SK-N-SH treated with all-trans-retinoic acid at 6 μM for 48 hours (cell line): Measurements from ENCODE around the gene SFXN1.

Source experiments
- ATAC-seq: fragments of 200-7000 bp; cut with Tn5 transposase; 3 replicates; pipeline ENCODE4 v1.9.1; 2020; ENCODE audit warnings: mild to moderate bottlenecking, moderate library complexity
- ARNTL ChIP-seq: fragments of 450-650 bp; formaldehyde crosslinking; IDR thresholded peaks from 2 replicates; pipeline ENCODE4 v1.5.0; 2020; ENCODE audit warnings: low read depth, mild to moderate bottlenecking, moderate library complexity, borderline replicate concordance
- BACH2 ChIP-seq: fragments of 250-450 bp; sonication (Bioruptor Pico); IDR thresholded peaks from 2 replicates; pipeline ENCODE4 v1.9.0; 2021; ENCODE audit warnings: mild to moderate bottlenecking, borderline replicate concordance
- CSDC2 ChIP-seq: fragments of 250-450 bp; sonication (Bioruptor Pico); IDR thresholded peaks from 2 replicates; pipeline ENCODE4 v1.5.0; 2020; ENCODE audit warnings: mild to moderate bottlenecking, moderate library complexity
- CSRNP3 ChIP-seq: fragments of 250-450 bp; sonication (Bioruptor Pico); IDR thresholded peaks from 2 replicates; pipeline ENCODE4 v1.5.1; 2021; ENCODE audit warnings: mild to moderate bottlenecking, moderate library complexity
- ESRRG ChIP-seq: fragments of 250-450 bp; sonication (Bioruptor Pico); IDR thresholded peaks from 2 replicates; pipeline ENCODE4 v1.6.1; 2021; ENCODE audit warnings: mild to moderate bottlenecking
- GLIS3 ChIP-seq: fragments of 250-450 bp; sonication (Bioruptor Pico); IDR thresholded peaks from 2 replicates; pipeline ENCODE4 v1.5.0; 2020; ENCODE audit warnings: mild to moderate bottlenecking, moderate library complexity
- ISL1 ChIP-seq: fragments of 250-450 bp; sonication (Bioruptor Pico); IDR thresholded peaks from 2 replicates; pipeline ENCODE4 v2.1.2; 2022; ENCODE audit warnings: mild to moderate bottlenecking, moderate library complexity
- OSR1 ChIP-seq: fragments of 250-450 bp; sonication (Bioruptor Pico); IDR thresholded peaks from 2 replicates; pipeline ENCODE4 v1.8.0; 2022; ENCODE audit warnings: moderate library complexity, mild to moderate bottlenecking, inconsistent platforms
- PATZ1 ChIP-seq: fragments of 250-450 bp; sonication (Bioruptor Pico); IDR thresholded peaks from 2 replicates; pipeline ENCODE4 v1.8.0; 2020; ENCODE audit warnings: mild to moderate bottlenecking, moderate library complexity, borderline replicate concordance
- RARB ChIP-seq: fragments of 250-450 bp; sonication (Bioruptor Pico); IDR thresholded peaks from 2 replicates; pipeline ENCODE4 v1.8.0; 2021; ENCODE audit warnings: mild to moderate bottlenecking, moderate library complexity
- SNAI2 ChIP-seq: fragments of 250-450 bp; sonication (Bioruptor Pico); IDR thresholded peaks from 2 replicates; pipeline ENCODE4 v1.5.0; 2020; ENCODE audit warnings: mild to moderate bottlenecking, moderate library complexity
- TCF4 ChIP-seq: fragments of 250-450 bp; sonication (Bioruptor Pico); IDR thresholded peaks from 2 replicates; pipeline ENCODE4 v1.8.0; 2021; ENCODE audit warnings: mild to moderate bottlenecking, moderate library complexity, borderline replicate concordance
- ZC3H10 ChIP-seq: fragments of 250-450 bp; sonication (Bioruptor Pico); IDR thresholded peaks from 2 replicates; pipeline ENCODE4 v1.5.1; 2021; ENCODE audit warnings: mild to moderate bottlenecking, moderate library complexity
- ZFP3 ChIP-seq: fragments of 250-450 bp; sonication (Bioruptor Pico); IDR thresholded peaks from 2 replicates; pipeline ENCODE4 v1.5.0; 2020; ENCODE audit warnings: mild to moderate bottlenecking, moderate library complexity
- ZFP30 ChIP-seq: fragments of 450-650 bp; formaldehyde crosslinking; IDR thresholded peaks from 2 replicates; pipeline ENCODE4 v1.5.0; 2022; ENCODE audit warnings: mild to moderate bottlenecking, moderate library complexity
- ZNF565 ChIP-seq: fragments of 450-650 bp; formaldehyde crosslinking; conservative IDR thresholded peaks from 2 replicates; pipeline ENCODE4 v1.5.0; 2020; ENCODE audit warnings: low read depth, mild to moderate bottlenecking, moderate library complexity
- ZNF70 ChIP-seq: fragments of 450-650 bp; formaldehyde crosslinking; IDR thresholded peaks from 2 replicates; pipeline ENCODE4 v1.5.0; 2020; ENCODE audit warnings: mild to moderate bottlenecking, moderate library complexity
- ZNF8 ChIP-seq: fragments of 450-650 bp; formaldehyde crosslinking; IDR thresholded peaks from 2 replicates; pipeline ENCODE4 v1.5.0; 2020; ENCODE audit warnings: mild to moderate bottlenecking, moderate library complexity
- TF ChIP-seq, protein P1 (sequence below): fragments of 250-450 bp; sonication (Bioruptor Pico); IDR thresholded peaks from 2 replicates; pipeline ENCODE4 v1.8.0; 2021; ENCODE audit warnings: low read depth, mild to moderate bottlenecking, moderate library complexity, borderline replicate concordance
- TF ChIP-seq, protein P2 (sequence below): fragments of 250-450 bp; sonication (Bioruptor Pico); IDR thresholded peaks from 2 replicates; pipeline ENCODE4 v1.5.1; 2020; ENCODE audit warnings: low read depth, mild to moderate bottlenecking, moderate library complexity
- TF ChIP-seq, protein P3 (sequence below): fragments of 250-450 bp; sonication (Bioruptor Pico); IDR thresholded peaks from 2 replicates; pipeline ENCODE4 v1.5.0; 2020; ENCODE audit warnings: mild to moderate bottlenecking, moderate library complexity

The SFXN1 gene

DNA sequence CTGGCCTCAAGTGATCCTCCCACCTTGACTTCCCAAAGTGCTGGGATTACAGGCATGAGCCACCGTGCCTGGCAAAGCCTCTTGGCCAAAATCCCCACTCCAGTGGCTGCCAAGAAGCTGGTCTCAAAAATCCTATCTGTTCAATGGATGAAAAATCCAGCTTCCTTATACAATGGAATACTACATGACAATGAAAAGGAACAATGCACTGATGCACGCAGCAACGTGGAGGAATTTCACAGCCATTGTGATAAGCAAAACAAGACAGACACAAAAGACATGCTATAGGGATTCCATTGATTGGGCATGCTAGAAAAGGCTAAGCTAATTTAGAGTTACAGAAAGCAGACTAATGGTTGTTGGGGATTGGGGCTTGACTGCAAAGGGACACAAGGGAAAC is 13.1 kb upstream of the SFXN1 start:
- ATAC-seq: no peak
- TF ChIP-seq ZFP30 (no peak), ESRRG (CRISPR knock-in tag) (no peak), BACH2 (CRISPR knock-in tag) (no peak), PATZ1 (CRISPR knock-in tag) (no peak), OSR1 (no peak), ISL1 (no peak), ZFP3 (no peak), CSRNP3 (CRISPR knock-in tag) (no peak), ZNF8 (CRISPR knock-in tag) (no peak), RARB (CRISPR knock-in tag) (no peak), ZC3H10 (CRISPR knock-in tag) (no peak), ARNTL (CRISPR knock-in tag) (no peak), SNAI2 (no peak), ZNF70 (CRISPR knock-in tag) (no peak), ZNF565 (CRISPR knock-in tag) (no peak), CSDC2 (no peak)
- TF ChIP-seq, protein P1, sequence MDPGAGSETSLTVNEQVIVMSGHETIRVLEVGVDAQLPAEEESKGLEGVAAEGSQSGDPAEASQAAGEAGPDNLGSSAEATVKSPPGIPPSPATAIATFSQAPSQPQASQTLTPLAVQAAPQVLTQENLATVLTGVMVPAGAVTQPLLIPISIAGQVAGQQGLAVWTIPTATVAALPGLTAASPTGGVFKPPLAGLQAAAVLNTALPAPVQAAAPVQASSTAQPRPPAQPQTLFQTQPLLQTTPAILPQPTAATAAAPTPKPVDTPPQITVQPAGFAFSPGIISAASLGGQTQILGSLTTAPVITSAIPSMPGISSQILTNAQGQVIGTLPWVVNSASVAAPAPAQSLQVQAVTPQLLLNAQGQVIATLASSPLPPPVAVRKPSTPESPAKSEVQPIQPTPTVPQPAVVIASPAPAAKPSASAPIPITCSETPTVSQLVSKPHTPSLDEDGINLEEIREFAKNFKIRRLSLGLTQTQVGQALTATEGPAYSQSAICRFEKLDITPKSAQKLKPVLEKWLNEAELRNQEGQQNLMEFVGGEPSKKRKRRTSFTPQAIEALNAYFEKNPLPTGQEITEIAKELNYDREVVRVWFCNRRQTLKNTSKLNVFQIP (CRISPR knock-in tag): no peak
- TF ChIP-seq, protein P2, sequence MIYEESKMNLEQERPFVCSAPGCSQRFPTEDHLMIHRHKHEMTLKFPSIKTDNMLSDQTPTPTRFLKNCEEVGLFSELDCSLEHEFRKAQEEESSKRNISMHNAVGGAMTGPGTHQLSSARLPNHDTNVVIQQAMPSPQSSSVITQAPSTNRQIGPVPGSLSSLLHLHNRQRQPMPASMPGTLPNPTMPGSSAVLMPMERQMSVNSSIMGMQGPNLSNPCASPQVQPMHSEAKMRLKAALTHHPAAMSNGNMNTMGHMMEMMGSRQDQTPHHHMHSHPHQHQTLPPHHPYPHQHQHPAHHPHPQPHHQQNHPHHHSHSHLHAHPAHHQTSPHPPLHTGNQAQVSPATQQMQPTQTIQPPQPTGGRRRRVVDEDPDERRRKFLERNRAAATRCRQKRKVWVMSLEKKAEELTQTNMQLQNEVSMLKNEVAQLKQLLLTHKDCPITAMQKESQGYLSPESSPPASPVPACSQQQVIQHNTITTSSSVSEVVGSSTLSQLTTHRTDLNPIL: no peak
- TF ChIP-seq, protein P3, sequence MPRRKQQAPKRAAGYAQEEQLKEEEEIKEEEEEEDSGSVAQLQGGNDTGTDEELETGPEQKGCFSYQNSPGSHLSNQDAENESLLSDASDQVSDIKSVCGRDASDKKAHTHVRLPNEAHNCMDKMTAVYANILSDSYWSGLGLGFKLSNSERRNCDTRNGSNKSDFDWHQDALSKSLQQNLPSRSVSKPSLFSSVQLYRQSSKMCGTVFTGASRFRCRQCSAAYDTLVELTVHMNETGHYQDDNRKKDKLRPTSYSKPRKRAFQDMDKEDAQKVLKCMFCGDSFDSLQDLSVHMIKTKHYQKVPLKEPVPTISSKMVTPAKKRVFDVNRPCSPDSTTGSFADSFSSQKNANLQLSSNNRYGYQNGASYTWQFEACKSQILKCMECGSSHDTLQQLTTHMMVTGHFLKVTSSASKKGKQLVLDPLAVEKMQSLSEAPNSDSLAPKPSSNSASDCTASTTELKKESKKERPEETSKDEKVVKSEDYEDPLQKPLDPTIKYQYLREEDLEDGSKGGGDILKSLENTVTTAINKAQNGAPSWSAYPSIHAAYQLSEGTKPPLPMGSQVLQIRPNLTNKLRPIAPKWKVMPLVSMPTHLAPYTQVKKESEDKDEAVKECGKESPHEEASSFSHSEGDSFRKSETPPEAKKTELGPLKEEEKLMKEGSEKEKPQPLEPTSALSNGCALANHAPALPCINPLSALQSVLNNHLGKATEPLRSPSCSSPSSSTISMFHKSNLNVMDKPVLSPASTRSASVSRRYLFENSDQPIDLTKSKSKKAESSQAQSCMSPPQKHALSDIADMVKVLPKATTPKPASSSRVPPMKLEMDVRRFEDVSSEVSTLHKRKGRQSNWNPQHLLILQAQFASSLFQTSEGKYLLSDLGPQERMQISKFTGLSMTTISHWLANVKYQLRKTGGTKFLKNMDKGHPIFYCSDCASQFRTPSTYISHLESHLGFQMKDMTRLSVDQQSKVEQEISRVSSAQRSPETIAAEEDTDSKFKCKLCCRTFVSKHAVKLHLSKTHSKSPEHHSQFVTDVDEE (CRISPR knock-in tag): no peak

DNA sequence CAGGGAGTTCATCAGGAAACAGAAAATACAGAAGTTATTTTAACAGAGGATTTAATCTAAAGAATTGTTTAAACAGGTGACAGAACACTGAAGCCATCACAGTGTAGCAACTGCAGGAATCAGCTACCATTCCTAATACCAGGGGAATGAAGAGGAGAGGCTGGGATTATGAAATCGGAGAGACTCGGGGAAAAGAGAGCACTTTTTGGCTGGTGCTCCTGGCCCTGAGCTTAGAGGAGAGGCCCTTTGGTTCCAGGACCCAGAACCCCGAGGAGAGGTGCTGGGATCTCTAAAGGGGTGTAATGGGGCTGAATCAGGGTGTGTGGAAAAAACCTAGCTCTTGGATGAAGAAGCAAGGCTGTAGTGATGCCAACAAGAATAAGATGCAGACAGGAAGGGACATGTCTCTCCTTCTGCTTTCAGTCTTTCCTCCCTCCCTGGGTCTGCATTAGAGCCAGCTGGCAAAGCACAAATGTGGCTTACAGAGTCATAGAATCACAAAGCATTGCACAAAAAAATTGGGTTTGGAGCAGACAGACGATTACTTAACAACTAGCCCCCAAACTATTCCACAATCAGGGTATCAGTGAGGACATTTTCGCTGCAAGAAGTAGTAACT is 11.6 kb upstream of the SFXN1 start:
- ATAC-seq: no peak
- no peak for TF ChIP-seq SNAI2
- TF ChIP-seq TCF4 (CRISPR knock-in tag): no peak
- TF ChIP-seq, protein P3 (CRISPR knock-in tag): no peak
- TF ChIP-seq ESRRG (CRISPR knock-in tag): no peak
- TF ChIP-seq ZNF70 (CRISPR knock-in tag): no peak
- TF ChIP-seq PATZ1 (CRISPR knock-in tag): no peak
- no peak for TF ChIP-seq BACH2 (CRISPR knock-in tag)
- TF ChIP-seq RARB (CRISPR knock-in tag): no peak
- TF ChIP-seq, protein P1 (CRISPR knock-in tag): no peak
- TF ChIP-seq ZNF565 (CRISPR knock-in tag): no peak
- TF ChIP-seq OSR1: no peak
- no peak for TF ChIP-seq ZC3H10 (CRISPR knock-in tag)
- TF ChIP-seq GLIS3 (CRISPR knock-in tag): no peak
- no peak for TF ChIP-seq ZFP3
- no peak for TF ChIP-seq ISL1
- no peak for TF ChIP-seq ARNTL (CRISPR knock-in tag)
- TF ChIP-seq ZNF8 (CRISPR knock-in tag): no peak
